ENCODE results near the gene DACH1.

The DACH1 gene

GRCh38 chr13:71772361-71772760, 94.6 kb downstream of the DACH1 start:
- Histone ChIP-seq H3K4me1 (ENCODE audit: control insufficient read depth, insufficient read depth, low read depth, low read length) (no peaks in the 10 kb centered on the region), H3K27ac (ENCODE audit: low read length, poor library complexity, severe bottlenecking) (no peak overlapping the region), H3K18ac (ENCODE audit: low read depth in 1 of 2, low read length in 2 of 2) (no peak overlapping the region), H2BK15ac (ENCODE audit: low read depth, poor library complexity, severe bottlenecking) (no peak overlapping the region), H3K9ac (ENCODE audit: low read length) (no peak overlapping the region), H3K14ac (ENCODE audit: low read length in 2 of 2) (no peak overlapping the region), H3K27me3 (ENCODE audit: control insufficient read depth in 1 of 2, insufficient read depth in 1 of 2, low read length in 2 of 2) (no peaks in the 10 kb centered on the region), H4K8ac (ENCODE audit: low read length) (no peak overlapping the region), H3K4me2 (ENCODE audit: low read length, poor library complexity, severe bottlenecking) (no peak overlapping the region), H3K79me1 (replicated peaks; ENCODE audit: low read length, poor library complexity, severe bottlenecking) (no peaks in the 10 kb centered on the region), H3K36me3 (ENCODE audit: control insufficient read depth in 1 of 2, insufficient read depth in 2 of 2, low read depth in 1 of 2, low read length in 2 of 2) (no peaks in the 10 kb centered on the region), H3K4ac (ENCODE audit: low read depth in 1 of 2, low read length in 2 of 2) (no peak overlapping the region), H2AFZ (ENCODE audit: low read depth, low read length) (no peak overlapping the region), H2BK12ac (ENCODE audit: low read length in 2 of 2) (no peak overlapping the region), H4K91ac (ENCODE audit: low read length) (no peak overlapping the region), H3K4me3 (ENCODE audit: insufficient read depth in 1 of 2, low read depth in 1 of 2, low read length in 2 of 2) (no peak overlapping the region), H2AK5ac (ENCODE audit: low read length, severe bottlenecking) (no peak overlapping the region), H3K23ac (ENCODE audit: low read length in 2 of 2) (no peak overlapping the region), H2BK120ac (ENCODE audit: low read depth, low read length) (no peak overlapping the region), H2BK5ac (ENCODE audit: low read depth, low read length, poor library complexity, severe bottlenecking) (no peak overlapping the region), H3K9me3 (ENCODE audit: control insufficient read depth, low read length) (no peaks in the 10 kb centered on the region)
- no peak for DNase-seq
- 75% methylated on average over 1 of the region's 1 CpG for WGBS

GRCh38 chr13:71771144-71771543, 95.9 kb downstream of the DACH1 start:
- no peaks in the 10 kb centered on the region for H3K9me3 ChIP-seq (ENCODE audit: control insufficient read depth, low read length)
- DNase-seq, result no peak
- H2AK5ac ChIP-seq (ENCODE audit: low read length, severe bottlenecking), result no peak overlapping the region
- H2BK120ac ChIP-seq (ENCODE audit: low read depth, low read length), result no peak overlapping the region
- H2BK15ac ChIP-seq (ENCODE audit: low read depth, poor library complexity, severe bottlenecking), result no peak overlapping the region
- H2AFZ ChIP-seq (ENCODE audit: low read depth, low read length), result no peak overlapping the region
- no peaks in the 10 kb centered on the region for H3K27me3 ChIP-seq (ENCODE audit: control insufficient read depth in 1 of 2, insufficient read depth in 1 of 2, low read length in 2 of 2)
- no peak overlapping the region for H2BK5ac ChIP-seq (ENCODE audit: low read depth, low read length, poor library complexity, severe bottlenecking)
- no peaks in the 10 kb centered on the region for H3K36me3 ChIP-seq (ENCODE audit: control insufficient read depth in 1 of 2, insufficient read depth in 2 of 2, low read depth in 1 of 2, low read length in 2 of 2)
- H3K79me1 ChIP-seq (replicated peaks; ENCODE audit: low read length, poor library complexity, severe bottlenecking), result no peaks in the 10 kb centered on the region
- H3K4me1 ChIP-seq (ENCODE audit: control insufficient read depth, insufficient read depth, low read depth, low read length), result no peaks in the 10 kb centered on the region
- H3K4me3 ChIP-seq (ENCODE audit: insufficient read depth in 1 of 2, low read depth in 1 of 2, low read length in 2 of 2), result no peak overlapping the region
- no peak overlapping the region for H3K14ac ChIP-seq (ENCODE audit: low read length in 2 of 2)
- H4K91ac ChIP-seq (ENCODE audit: low read length), result no peak overlapping the region
- H3K4ac ChIP-seq (ENCODE audit: low read depth in 1 of 2, low read length in 2 of 2), result no peak overlapping the region
- no peak overlapping the region for H3K27ac ChIP-seq (ENCODE audit: low read length, poor library complexity, severe bottlenecking)
- no peak overlapping the region for H2BK12ac ChIP-seq (ENCODE audit: low read length in 2 of 2)
- no peak overlapping the region for H3K18ac ChIP-seq (ENCODE audit: low read depth in 1 of 2, low read length in 2 of 2)
- WGBS, result no CpG with 5 or more reads among the region's 2 CpGs
- no peak overlapping the region for H3K4me2 ChIP-seq (ENCODE audit: low read length, poor library complexity, severe bottlenecking)
- no peak overlapping the region for H3K9ac ChIP-seq (ENCODE audit: low read length)
- H4K8ac ChIP-seq (ENCODE audit: low read length), result no peak overlapping the region
- H3K23ac ChIP-seq (ENCODE audit: low read length in 2 of 2), result no peak overlapping the region

DNA sequence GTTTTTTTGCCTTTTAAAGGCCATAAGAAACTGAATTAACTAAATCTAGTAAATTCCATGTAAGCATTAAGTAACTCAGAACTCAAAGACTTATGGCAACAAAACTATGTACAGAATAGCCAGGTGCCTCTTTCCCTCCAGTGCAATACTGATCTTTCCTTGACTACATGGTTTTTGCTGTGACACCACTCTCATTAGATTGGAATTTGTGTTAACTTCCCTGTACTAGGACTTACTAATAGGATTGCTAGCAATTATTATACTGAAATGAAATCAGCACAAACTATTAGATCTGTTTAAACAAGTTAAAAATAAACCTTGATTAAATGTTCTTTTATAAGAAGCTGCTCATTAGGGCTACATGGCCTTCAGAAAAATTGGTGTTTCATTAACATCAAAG, 96.3 kb downstream of the DACH1 start:
- Histone ChIP-seq H3K4me2 (ENCODE audit: low read length, poor library complexity, severe bottlenecking) (no peak overlapping the region), H2AFZ (ENCODE audit: low read depth, low read length) (no peak overlapping the region), H3K36me3 (ENCODE audit: control insufficient read depth in 1 of 2, insufficient read depth in 2 of 2, low read depth in 1 of 2, low read length in 2 of 2) (no peaks in the 10 kb centered on the region), H2BK120ac (ENCODE audit: low read depth, low read length) (no peak overlapping the region), H4K91ac (ENCODE audit: low read length) (no peak overlapping the region), H3K18ac (ENCODE audit: low read depth in 1 of 2, low read length in 2 of 2) (no peak overlapping the region), H3K4me1 (ENCODE audit: control insufficient read depth, insufficient read depth, low read depth, low read length) (no peaks in the 10 kb centered on the region), H2BK15ac (ENCODE audit: low read depth, poor library complexity, severe bottlenecking) (no peak overlapping the region), H4K8ac (ENCODE audit: low read length) (no peak overlapping the region), H3K27ac (ENCODE audit: low read length, poor library complexity, severe bottlenecking) (no peak overlapping the region), H3K9me3 (ENCODE audit: control insufficient read depth, low read length) (no peaks in the 10 kb centered on the region), H2BK12ac (ENCODE audit: low read length in 2 of 2) (no peak overlapping the region), H2AK5ac (ENCODE audit: low read length, severe bottlenecking) (no peak overlapping the region), H3K4me3 (ENCODE audit: insufficient read depth in 1 of 2, low read depth in 1 of 2, low read length in 2 of 2) (no peak overlapping the region), H3K9ac (ENCODE audit: low read length) (no peak overlapping the region), H3K79me1 (replicated peaks; ENCODE audit: low read length, poor library complexity, severe bottlenecking) (no peaks in the 10 kb centered on the region), H3K27me3 (ENCODE audit: control insufficient read depth in 1 of 2, insufficient read depth in 1 of 2, low read length in 2 of 2) (no peaks in the 10 kb centered on the region), H3K14ac (ENCODE audit: low read length in 2 of 2) (no peak overlapping the region), H3K23ac (ENCODE audit: low read length in 2 of 2) (no peak overlapping the region), H3K4ac (ENCODE audit: low read depth in 1 of 2, low read length in 2 of 2) (no peak overlapping the region), H2BK5ac (ENCODE audit: low read depth, low read length, poor library complexity, severe bottlenecking) (no peak overlapping the region)
- no peak for DNase-seq

GRCh38 chr13:71768881-71769280, 98.1 kb downstream of the DACH1 start:
- Histone ChIP-seq H2AK5ac (ENCODE audit: low read length, severe bottlenecking) (no peak overlapping the region), H2AFZ (ENCODE audit: low read depth, low read length) (no peak overlapping the region), H3K27ac (ENCODE audit: low read length, poor library complexity, severe bottlenecking) (no peak overlapping the region), H3K23ac (ENCODE audit: low read length in 2 of 2) (no peak overlapping the region), H3K36me3 (ENCODE audit: control insufficient read depth in 1 of 2, insufficient read depth in 2 of 2, low read depth in 1 of 2, low read length in 2 of 2) (no peaks in the 10 kb centered on the region), H3K4me2 (ENCODE audit: low read length, poor library complexity, severe bottlenecking) (no peak overlapping the region), H3K9me3 (ENCODE audit: control insufficient read depth, low read length) (no peaks in the 10 kb centered on the region), H4K8ac (ENCODE audit: low read length) (no peak overlapping the region), H2BK5ac (ENCODE audit: low read depth, low read length, poor library complexity, severe bottlenecking) (no peak overlapping the region), H2BK120ac (ENCODE audit: low read depth, low read length) (no peak overlapping the region), H3K18ac (ENCODE audit: low read depth in 1 of 2, low read length in 2 of 2) (no peak overlapping the region), H3K4me1 (ENCODE audit: control insufficient read depth, insufficient read depth, low read depth, low read length) (no peaks in the 10 kb centered on the region), H3K9ac (ENCODE audit: low read length) (no peak overlapping the region), H3K4me3 (ENCODE audit: insufficient read depth in 1 of 2, low read depth in 1 of 2, low read length in 2 of 2) (no peak overlapping the region), H4K91ac (ENCODE audit: low read length) (no peak overlapping the region), H2BK12ac (ENCODE audit: low read length in 2 of 2) (no peak overlapping the region), H3K79me1 (replicated peaks; ENCODE audit: low read length, poor library complexity, severe bottlenecking) (no peaks in the 10 kb centered on the region), H3K14ac (ENCODE audit: low read length in 2 of 2) (no peak overlapping the region), H3K27me3 (ENCODE audit: control insufficient read depth in 1 of 2, insufficient read depth in 1 of 2, low read length in 2 of 2) (no peaks in the 10 kb centered on the region), H2BK15ac (ENCODE audit: low read depth, poor library complexity, severe bottlenecking) (no peak overlapping the region), H3K4ac (ENCODE audit: low read depth in 1 of 2, low read length in 2 of 2) (no peak overlapping the region)
- DNase-seq, result no peak

Measured in mesenchymal stem cell (in vitro differentiated cells and primary cell).